ENCODE results near the gene AQP5. TPM values are rescaled to one million over a fixed set of nuclear protein-coding genes. Genes with fewer than 3 reads are reported as not detected.

Gene AQP5
- total RNA-seq, 4 donors from 2014 or later = 2.3 TPM; not detected in 3

DNA sequence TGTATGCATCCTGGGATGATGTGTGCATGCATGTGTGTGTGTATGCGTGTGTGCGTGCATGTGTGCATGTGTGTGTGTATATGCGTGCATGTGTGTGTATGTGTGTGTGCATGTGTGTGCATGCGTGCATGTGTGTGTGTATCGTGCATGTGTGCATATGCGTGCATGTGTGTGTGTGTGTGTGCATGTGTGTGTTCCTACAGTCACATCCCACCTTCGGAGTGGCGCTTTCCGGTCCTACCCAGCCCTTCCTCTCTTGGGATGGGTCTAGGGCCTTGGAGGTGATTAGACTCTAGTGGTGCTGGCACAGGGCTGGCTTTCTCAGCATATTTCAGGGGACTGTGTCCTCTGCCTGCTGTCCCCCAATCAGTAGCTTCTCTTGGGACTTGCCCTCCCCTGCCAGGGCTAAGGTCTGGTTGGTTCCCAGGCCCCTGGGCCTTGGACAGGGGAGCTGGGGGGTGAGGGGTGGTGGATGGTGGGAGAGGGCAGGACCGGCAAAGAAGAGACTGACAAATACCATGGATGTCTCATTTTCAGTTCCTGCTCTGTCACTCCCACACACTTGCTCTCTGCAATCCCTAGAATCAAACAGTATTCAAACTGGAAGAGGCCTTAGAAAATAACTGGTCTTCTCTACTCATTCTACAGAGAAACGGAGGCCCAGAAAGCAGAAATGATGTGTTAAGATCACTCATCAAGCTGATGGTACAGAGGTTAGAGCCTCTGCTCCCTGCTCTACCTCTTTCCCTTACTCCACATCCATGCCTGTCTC is 36.1 kb upstream of the AQP5 start:
- intact Hi-C loops (cut with DNase I; ENCODE audit: low total_unique reads) = no loop called here
- DNase-seq = peak in 1 of 2 donors; percentile 5
- H3K4me1 ChIP-seq = no peaks in the 10 kb centered on the region
- H3K9me3 ChIP-seq = no peaks in the 10 kb centered on the region
- H3K36me3 ChIP-seq = no peaks in the 10 kb centered on the region
- TF ChIP-seq POLR2A (IDR thresholded peaks at IDR 0.05) = no peak
- TF ChIP-seq, protein P1, sequence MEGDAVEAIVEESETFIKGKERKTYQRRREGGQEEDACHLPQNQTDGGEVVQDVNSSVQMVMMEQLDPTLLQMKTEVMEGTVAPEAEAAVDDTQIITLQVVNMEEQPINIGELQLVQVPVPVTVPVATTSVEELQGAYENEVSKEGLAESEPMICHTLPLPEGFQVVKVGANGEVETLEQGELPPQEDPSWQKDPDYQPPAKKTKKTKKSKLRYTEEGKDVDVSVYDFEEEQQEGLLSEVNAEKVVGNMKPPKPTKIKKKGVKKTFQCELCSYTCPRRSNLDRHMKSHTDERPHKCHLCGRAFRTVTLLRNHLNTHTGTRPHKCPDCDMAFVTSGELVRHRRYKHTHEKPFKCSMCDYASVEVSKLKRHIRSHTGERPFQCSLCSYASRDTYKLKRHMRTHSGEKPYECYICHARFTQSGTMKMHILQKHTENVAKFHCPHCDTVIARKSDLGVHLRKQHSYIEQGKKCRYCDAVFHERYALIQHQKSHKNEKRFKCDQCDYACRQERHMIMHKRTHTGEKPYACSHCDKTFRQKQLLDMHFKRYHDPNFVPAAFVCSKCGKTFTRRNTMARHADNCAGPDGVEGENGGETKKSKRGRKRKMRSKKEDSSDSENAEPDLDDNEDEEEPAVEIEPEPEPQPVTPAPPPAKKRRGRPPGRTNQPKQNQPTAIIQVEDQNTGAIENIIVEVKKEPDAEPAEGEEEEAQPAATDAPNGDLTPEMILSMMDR (IDR thresholded peaks at IDR 0.05) = no peak
- no peaks in the 10 kb centered on the region for H3K27me3 ChIP-seq
- H3K4me3 ChIP-seq = no peak overlapping the region
- H3K27ac ChIP-seq = no peak overlapping the region

DNA sequence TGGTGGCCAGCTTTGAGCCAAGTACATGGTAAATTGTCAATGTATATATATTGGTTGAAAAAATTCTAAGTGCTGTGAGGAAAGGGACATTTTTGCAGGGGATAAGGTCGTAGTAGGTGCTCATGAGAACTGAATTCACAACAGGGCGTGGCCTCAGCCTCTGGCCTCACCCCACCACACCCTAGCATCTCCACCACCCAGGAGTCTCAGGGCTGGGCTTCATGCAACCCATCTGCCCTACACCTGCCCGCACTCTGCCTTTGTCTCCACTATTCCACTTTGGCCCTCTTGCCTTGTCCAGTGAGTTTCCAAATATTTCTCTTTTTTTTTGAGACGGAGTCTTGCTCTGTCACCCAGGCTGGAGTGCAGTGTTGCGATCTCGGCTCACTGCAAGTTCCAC is 33.2 kb upstream of the AQP5 start:
- no peaks in the 10 kb centered on the region for H3K4me1 ChIP-seq
- H3K9me3 ChIP-seq = no peaks in the 10 kb centered on the region
- no peak overlapping the region for H3K27ac ChIP-seq
- intact Hi-C loops (cut with DNase I; ENCODE audit: low total_unique reads) = no loop called here
- no peak for TF ChIP-seq POLR2A (IDR thresholded peaks at IDR 0.05)
- TF ChIP-seq, protein P1 (IDR thresholded peaks at IDR 0.05) = no peak
- no peaks in the 10 kb centered on the region for H3K27me3 ChIP-seq
- DNase-seq = peak in 1 of 2 donors; percentile 5
- no peaks in the 10 kb centered on the region for H3K36me3 ChIP-seq
- H3K4me3 ChIP-seq = no peak overlapping the region

DNA sequence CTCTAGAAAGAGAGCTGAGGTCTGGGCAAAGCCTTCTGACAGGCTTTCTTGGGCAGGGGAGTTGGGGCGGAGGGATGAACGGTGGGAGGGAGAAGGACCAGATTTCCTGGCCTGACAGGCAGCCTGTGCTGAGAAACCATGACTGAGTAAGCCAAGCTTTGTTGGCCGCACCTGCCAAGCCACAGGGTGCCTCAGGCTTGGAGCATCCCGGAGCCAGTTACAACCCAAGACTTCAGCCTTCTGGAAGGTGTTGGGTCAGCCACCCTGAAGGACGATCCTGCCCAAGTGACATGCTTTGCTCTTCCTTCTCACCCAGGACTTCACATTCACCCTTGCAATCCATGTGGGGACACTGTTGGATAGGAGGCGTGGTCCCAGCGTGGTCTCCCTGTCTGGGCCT is 32.1 kb upstream of the AQP5 start:
- no peaks in the 10 kb centered on the region for H3K9me3 ChIP-seq
- intact Hi-C loops (cut with DNase I; ENCODE audit: low total_unique reads) = no loop called here
- no peak overlapping the region for H3K27ac ChIP-seq
- TF ChIP-seq, protein P1 (IDR thresholded peaks at IDR 0.05) = no peak
- no peak for TF ChIP-seq POLR2A (IDR thresholded peaks at IDR 0.05)
- DNase-seq = no peak
- no peaks in the 10 kb centered on the region for H3K27me3 ChIP-seq
- H3K36me3 ChIP-seq = no peaks in the 10 kb centered on the region
- no peak overlapping the region for H3K4me3 ChIP-seq
- no peaks in the 10 kb centered on the region for H3K4me1 ChIP-seq

DNA sequence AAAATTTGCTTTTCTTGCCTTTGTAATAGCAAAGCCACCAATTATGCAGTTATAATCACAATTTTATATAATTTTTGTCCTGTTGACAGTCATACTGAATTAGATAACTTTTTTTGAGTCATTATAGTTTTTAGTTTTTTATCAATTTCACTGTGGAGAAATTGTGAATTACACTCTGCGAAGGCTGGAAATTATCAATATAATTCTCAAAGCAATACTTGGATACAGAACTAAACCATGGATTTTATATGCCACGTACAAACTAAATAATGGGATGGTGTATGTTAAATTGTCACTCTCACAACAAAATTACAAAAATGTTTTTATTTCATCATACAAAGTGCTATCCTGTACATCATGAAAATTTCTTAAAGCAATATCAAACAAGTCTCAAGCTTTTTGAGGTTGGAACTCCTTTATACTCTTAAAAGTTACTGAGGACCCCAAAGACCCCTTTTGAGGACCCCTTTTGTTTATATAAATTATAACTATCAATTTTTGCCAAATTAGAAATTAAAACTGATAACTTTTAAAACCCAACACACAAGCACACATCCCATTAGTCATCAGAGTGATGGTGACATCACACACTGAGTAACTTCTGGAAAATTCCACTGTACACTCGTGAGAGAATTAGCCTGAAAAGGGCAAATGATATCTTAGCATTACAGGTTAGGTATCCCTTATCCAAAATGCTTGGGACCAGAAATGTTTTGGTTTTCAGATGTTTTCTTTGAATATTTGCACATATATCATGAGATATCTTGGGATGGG is 31.0 kb upstream of the AQP5 start:
- Histone ChIP-seq H3K36me3 (no peaks in the 10 kb centered on the region), H3K4me1 (no peaks in the 10 kb centered on the region), H3K9me3 (no peaks in the 10 kb centered on the region), H3K27ac (no peak overlapping the region), H3K27me3 (no peaks in the 10 kb centered on the region), H3K4me3 (no peak overlapping the region)
- intact Hi-C loops (cut with DNase I; ENCODE audit: low total_unique reads) = no loop called here
- DNase-seq = no peak
- TF ChIP-seq POLR2A (IDR thresholded peaks at IDR 0.05) = no peak
- TF ChIP-seq, protein P1 (IDR thresholded peaks at IDR 0.05) = no peak

DNA sequence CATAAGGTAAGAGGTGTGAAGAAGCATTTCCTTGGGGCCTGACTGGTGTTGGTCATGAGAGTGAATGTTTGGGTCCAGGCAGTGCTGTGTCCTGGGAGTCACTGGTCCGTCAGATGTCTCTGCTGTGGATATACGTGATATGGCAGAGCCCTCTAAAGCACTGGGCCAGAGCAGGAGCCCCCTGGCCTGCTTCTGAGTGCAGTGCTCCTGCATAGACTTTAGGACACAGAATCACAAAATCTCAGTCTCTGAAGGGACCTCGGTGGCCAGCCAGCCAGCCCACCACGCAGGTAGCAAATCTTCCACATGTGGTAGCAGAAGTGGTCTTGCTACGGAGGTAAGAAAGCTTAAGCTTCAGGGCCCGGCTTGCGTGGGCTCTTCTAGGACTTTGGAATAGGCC is 29.6 kb upstream of the AQP5 start:
- no peak overlapping the region for H3K27ac ChIP-seq
- TF ChIP-seq, protein P1 (IDR thresholded peaks at IDR 0.05) = no peak
- no peak for TF ChIP-seq POLR2A (IDR thresholded peaks at IDR 0.05)

More for the DNA sequence above, 29.6 kb upstream of the AQP5 start:
- DNase-seq = no peak
- intact Hi-C loops (cut with DNase I; ENCODE audit: low total_unique reads) = no loop called here
- Histone ChIP-seq H3K4me3 (no peak overlapping the region), H3K9me3 (no peaks in the 10 kb centered on the region), H3K36me3 (no peaks in the 10 kb centered on the region), H3K27me3 (no peaks in the 10 kb centered on the region), H3K4me1 (no peaks in the 10 kb centered on the region)
